COLO668 (cell line): Measurements from ENCODE around the gene EMC7.
"Not testable (repeated sequence)": the region's sequence is repeated elsewhere in the genome, so short reads cannot be mapped to it uniquely, and the experiment has no call there.

ENCODE experiments used
- DNase-seq: peaks from one replicate; lab custom pipeline; 2025; ENCODE audit not compliant: unreplicated experiment; lab: John Stamatoyannopoulos, UW

The EMC7 gene

GRCh38 chr15:34099914-34100313 lies 1.7 kb downstream of the EMC7 start:
- DNase-seq, result no peak

- DNase-seq, result no peak
Measured at GRCh38 chr15:34085746-34086145, 15.9 kb downstream of the EMC7 start.

- DNase-seq, result no peak
Measured at GRCh38 chr15:34084086-34084485, 17.6 kb downstream of the EMC7 start.

GRCh38 chr15:34079904-34080303 lies 21.8 kb downstream of the EMC7 start:
- no peak for DNase-seq

- no peak for DNase-seq
Measured at GRCh38 chr15:34078900-34079299, 22.8 kb downstream of the EMC7 start.

- DNase-seq, result no peak
Measured at GRCh38 chr15:34076785-34077184, 24.9 kb downstream of the EMC7 start.

GRCh38 chr15:34070003-34070402 lies 31.7 kb downstream of the EMC7 start:
- DNase-seq, result no peak

- DNase-seq, result no peak
Measured at GRCh38 chr15:34065941-34066340, 35.7 kb downstream of the EMC7 start.

- no peak for DNase-seq
Measured at GRCh38 chr15:34065261-34065660, 36.4 kb downstream of the EMC7 start.

- DNase-seq, result no peak
Measured at GRCh38 chr15:34064438-34064837, 37.2 kb downstream of the EMC7 start.

GRCh38 chr15:34059946-34060345 lies 41.7 kb downstream of the EMC7 start:
- no peak for DNase-seq

- no peak for DNase-seq
Measured at GRCh38 chr15:34059476-34059875, 42.2 kb downstream of the EMC7 start.

GRCh38 chr15:34056911-34057310 lies 44.8 kb downstream of the EMC7 start:
- no peak for DNase-seq

- DNase-seq, result no peak
Measured at GRCh38 chr15:34055868-34056595, 45.6 kb downstream of the EMC7 start.

GRCh38 chr15:34054081-34054707 lies 47.5 kb downstream of the EMC7 start:
- no peak for DNase-seq

GRCh38 chr15:34050385-34050784 lies 51.3 kb downstream of the EMC7 start:
- not testable (repeated sequence) for DNase-seq

GRCh38 chr15:34049112-34049511 lies 52.5 kb downstream of the EMC7 start:
- DNase-seq, result no peak

GRCh38 chr15:34047893-34048775 lies 53.5 kb downstream of the EMC7 start:
- no peak for DNase-seq

GRCh38 chr15:34046471-34047145 lies 55.1 kb downstream of the EMC7 start:
- DNase-seq, result no peak

GRCh38 chr15:34043813-34044212 lies 57.8 kb downstream of the EMC7 start:
- DNase-seq, result no peak

GRCh38 chr15:34043391-34043790 lies 58.3 kb downstream of the EMC7 start:
- DNase-seq, result no peak
